Hematopoietic multipotent progenitor cell treated with erythropoietin and hydrocortisone succinate and interleukin-3 and kit ligand, for 4 days (in vitro differentiated cells): Measurements from ENCODE around the gene DYNC1I1.

Experiments used
- DNase-seq: peaks from one replicate; pipeline ENCODE4 v3.0.0-alpha.2; 2015

The DYNC1I1 gene

GRCh38 chr7:95865716-95866371, 93.5 kb downstream of the DYNC1I1 start:
- peak; percentile 8 for DNase-seq

- DNase-seq = no peak
Observed at GRCh38 chr7:95867309-95867708, 95.0 kb downstream of the DYNC1I1 start.

- peak; percentile 74 for DNase-seq
Observed at GRCh38 chr7:95871075-95871848, 98.9 kb downstream of the DYNC1I1 start.

- no peak for DNase-seq
Observed at GRCh38 chr7:95871896-95872295, 99.5 kb downstream of the DYNC1I1 start.

GRCh38 chr7:95874129-95874528, 101.8 kb downstream of the DYNC1I1 start:
- DNase-seq = no peak

GRCh38 chr7:95874541-95875265, 102.3 kb downstream of the DYNC1I1 start:
- no peak for DNase-seq

- no peak for DNase-seq
Observed at GRCh38 chr7:95875519-95875918, 103.2 kb downstream of the DYNC1I1 start.

- no peak for DNase-seq
Observed at GRCh38 chr7:95878677-95879076, 106.3 kb downstream of the DYNC1I1 start.

GRCh38 chr7:95881597-95881996, 109.2 kb downstream of the DYNC1I1 start:
- no peak for DNase-seq

GRCh38 chr7:95883217-95883616, 110.9 kb downstream of the DYNC1I1 start:
- no peak for DNase-seq

GRCh38 chr7:95886501-95887090, 114.2 kb downstream of the DYNC1I1 start:
- DNase-seq = peak; percentile 47

- DNase-seq = no peak
Observed at GRCh38 chr7:95893484-95893883, 121.1 kb downstream of the DYNC1I1 start.

- DNase-seq = peak; percentile 30
Observed at GRCh38 chr7:95897557-95898251, 125.3 kb downstream of the DYNC1I1 start.

GRCh38 chr7:95899919-95900513, 127.7 kb downstream of the DYNC1I1 start:
- peak; percentile 80 for DNase-seq

GRCh38 chr7:95901006-95901405, 128.7 kb downstream of the DYNC1I1 start:
- DNase-seq = no peak

- DNase-seq = peak; percentile 50
Observed at GRCh38 chr7:95904099-95904498, 131.7 kb downstream of the DYNC1I1 start.

GRCh38 chr7:95905167-95905566, 132.8 kb downstream of the DYNC1I1 start:
- DNase-seq = peak; percentile 26

- DNase-seq = no peak
Observed at GRCh38 chr7:95906851-95907250, 134.5 kb downstream of the DYNC1I1 start.

- no peak for DNase-seq
Observed at GRCh38 chr7:95907337-95907736, 135.0 kb downstream of the DYNC1I1 start.

- DNase-seq = no peak
Observed at GRCh38 chr7:95908499-95908898, 136.1 kb downstream of the DYNC1I1 start.

GRCh38 chr7:95910341-95910740, 138.0 kb downstream of the DYNC1I1 start:
- no peak for DNase-seq

GRCh38 chr7:95915731-95916130, 143.4 kb downstream of the DYNC1I1 start:
- no peak for DNase-seq
